GM18517 (cell line): ENCODE results near the gene TRUB1.
"Not testable (repeated sequence)": the region's sequence is repeated elsewhere in the genome, so short reads cannot be mapped to it uniquely, and the experiment has no call there.

Experiments
- ATAC-seq: cut with Tn5 transposase; IDR thresholded peaks from one replicate; pipeline ENCODE4 v1.9.1; 2021; ENCODE audit warnings: mild to moderate bottlenecking, moderate library complexity; ENCODE audit not compliant: unreplicated experiment

The TRUB1 gene

GRCh38 chr10:114937962-114938855 lies at the start of gene TRUB1:
TSS of gene TRUB1 (plus strand) at chr10:114938195. CDS start at chr10:114938254, 59 bp downstream.
- ATAC-seq, result peak; percentile 100

DNA sequence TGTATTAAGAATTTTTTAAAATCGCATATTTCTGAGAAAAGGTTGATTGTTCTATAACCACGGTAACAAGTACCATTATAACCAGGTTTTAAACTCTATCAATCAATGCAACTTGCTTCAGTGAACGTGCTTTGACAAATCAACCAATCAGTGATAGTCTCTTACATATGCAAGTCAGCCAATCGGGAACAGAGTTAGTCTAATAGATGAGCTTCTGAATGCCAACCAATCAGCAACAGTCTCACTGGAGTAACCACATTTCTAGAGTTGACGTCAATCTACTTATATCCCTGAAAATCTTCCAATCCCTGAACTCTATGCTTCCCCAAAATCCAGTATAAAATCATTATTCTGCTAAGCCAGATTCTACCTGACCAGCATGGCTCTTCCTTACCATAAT lies 44.7 kb upstream of the TRUB1 start:
- ATAC-seq, result no peak

DNA sequence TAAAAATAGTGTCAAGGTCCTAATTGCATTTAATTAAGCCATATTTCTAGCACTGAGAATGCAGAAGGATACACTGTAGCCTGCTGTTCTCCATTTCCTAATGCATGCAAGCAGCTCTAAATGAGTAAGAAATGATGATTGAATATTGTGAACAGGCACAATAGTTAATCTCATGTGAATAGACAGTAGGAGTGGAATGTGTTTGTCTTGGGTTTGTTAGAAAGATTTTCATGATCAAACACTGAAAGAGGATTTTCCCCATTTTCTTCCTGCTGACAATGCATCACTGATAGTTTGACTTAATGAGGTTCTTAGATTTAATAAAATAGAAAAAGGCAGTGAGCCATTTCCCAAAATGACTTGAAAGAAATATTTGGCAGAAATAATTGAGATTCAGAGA lies 43.1 kb upstream of the TRUB1 start:
- ATAC-seq, result no peak

DNA sequence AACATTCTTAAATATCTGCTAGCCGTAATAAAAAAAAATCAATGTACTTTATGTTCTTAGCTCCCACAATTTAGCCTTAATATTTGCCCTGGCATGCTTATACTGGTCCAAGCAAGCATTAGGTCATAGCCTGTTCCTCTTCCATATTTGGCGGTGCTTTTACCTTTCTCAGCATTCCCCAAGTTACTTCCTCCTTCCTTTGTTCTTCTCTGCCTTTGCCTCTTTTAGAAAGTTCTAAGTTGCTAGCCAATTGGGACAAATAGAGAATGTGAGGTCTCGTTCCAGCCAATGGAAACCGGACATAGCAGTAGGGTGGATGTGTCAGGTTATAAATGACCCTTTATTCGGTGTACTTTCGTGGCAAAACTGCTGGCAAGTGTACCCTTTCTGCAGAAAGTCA lies 41.0 kb upstream of the TRUB1 start:
- ATAC-seq, result not testable (repeated sequence)

DNA sequence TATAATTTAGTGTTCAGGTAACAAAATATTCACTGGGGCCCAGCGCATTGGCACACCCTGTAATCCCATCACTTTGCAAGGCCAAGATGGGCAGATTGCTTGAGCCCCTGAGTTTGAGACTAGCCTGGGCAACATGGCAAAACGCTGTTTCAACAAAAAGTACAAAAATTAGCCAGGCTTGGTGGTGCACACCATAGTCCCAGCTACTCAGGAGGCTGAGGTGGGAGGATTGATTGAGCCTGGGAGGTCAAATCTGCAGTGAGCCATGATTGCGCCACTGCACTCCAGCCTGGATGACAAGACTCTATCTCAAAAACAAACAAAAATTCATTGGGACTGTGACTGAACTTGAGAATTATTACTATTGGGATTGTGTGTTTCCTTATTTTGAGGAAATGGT lies 40.4 kb upstream of the TRUB1 start:
- ATAC-seq, result no peak

- no peak for ATAC-seq
These were observed 38.0 kb upstream of the TRUB1 start for GRCh38 chr10:114899982-114900381.

DNA sequence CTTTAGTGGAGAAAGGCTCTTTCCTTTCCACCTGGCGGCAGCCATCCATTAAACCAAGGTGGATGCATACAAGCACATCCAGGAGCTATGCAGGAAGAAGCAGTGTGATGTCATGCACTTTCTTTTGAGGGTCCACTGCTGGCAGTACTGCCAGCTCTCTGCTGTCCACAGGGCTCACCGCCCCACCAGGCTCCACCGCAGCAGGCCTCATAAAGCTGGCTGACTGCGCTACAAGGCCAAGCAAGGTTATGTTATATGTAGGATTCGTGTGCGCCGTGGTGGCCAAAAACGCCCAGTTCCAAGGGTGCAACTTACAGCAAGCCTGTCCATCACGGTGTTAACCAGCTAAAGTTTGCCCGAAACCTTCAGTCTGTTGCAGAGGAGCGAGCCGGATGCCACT lies 37.3 kb upstream of the TRUB1 start:
- ATAC-seq, result no peak

GRCh38 chr10:114902151-114902550 lies 35.8 kb upstream of the TRUB1 start:
- no peak for ATAC-seq

DNA sequence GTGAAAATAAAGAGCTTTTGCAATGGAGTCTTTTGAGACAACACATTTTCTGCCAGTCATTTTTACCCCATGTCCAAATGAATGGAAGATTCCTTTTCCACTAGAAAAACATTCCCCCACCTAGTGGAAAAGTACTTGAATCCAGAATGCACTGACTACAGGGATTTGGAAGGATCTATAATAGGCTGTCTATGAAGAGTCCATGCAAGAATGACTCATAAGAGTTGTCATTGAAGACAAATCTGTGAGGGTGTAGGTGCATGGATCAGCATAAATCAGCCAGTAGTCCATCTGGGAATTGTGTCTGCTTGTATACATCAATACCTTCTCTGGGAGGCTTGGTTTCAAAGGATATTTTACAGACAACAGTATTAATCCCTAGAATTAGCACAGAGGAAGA lies 32.5 kb upstream of the TRUB1 start:
- no peak for ATAC-seq

GRCh38 chr10:114906981-114907380 lies 31.0 kb upstream of the TRUB1 start:
- ATAC-seq, result no peak

- no peak for ATAC-seq
These were observed 29.1 kb upstream of the TRUB1 start for GRCh38 chr10:114908896-114909295.

- ATAC-seq, result no peak
These were observed 26.8 kb upstream of the TRUB1 start for GRCh38 chr10:114911052-114911711.

GRCh38 chr10:114911801-114912469 lies 26.1 kb upstream of the TRUB1 start:
- ATAC-seq, result no peak

DNA sequence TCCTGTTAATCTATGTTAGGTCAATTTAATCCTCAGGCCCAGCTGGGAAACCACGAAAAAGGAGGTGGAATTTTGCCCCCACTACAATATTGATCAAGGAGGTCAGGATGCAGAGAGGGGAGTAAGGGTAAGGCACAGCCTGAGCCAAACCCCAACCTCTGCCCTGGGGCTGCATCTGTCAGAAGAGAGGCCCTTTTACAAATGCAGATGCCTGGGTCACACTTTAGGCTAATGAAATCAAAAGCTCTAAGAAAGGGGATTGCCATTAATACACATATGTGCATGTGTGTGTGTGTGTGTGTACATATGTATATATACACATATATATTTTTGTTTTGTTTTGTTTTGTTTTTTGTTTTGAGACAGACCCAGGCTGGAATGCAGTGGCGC lies 25.5 kb upstream of the TRUB1 start:
- no peak for ATAC-seq

GRCh38 chr10:114914560-114914959 lies 23.4 kb upstream of the TRUB1 start:
- no peak for ATAC-seq

GRCh38 chr10:114915294-114915693 lies 22.7 kb upstream of the TRUB1 start:
- no peak for ATAC-seq

DNA sequence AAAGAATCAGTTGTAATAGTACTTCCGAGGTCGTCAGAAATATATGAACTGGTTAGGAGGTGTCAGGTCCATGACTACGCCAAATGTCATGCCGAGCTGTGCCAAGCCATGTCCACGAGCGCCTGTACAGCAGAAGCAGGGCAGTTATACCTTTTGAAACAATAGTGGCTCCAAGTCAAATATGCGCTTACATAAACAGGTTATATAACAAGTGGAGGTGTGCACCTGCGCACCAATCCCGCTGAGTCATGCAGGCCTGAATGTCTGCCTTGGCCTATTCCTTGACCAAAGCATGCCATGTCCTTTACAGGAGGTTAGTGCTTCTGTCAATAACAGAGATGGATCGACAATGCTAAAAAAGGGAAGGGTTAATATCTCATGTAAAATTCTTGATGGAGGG lies 21.3 kb upstream of the TRUB1 start:
- no peak for ATAC-seq

- no peak for ATAC-seq
These were observed 20.5 kb upstream of the TRUB1 start for GRCh38 chr10:114917459-114917858.

DNA sequence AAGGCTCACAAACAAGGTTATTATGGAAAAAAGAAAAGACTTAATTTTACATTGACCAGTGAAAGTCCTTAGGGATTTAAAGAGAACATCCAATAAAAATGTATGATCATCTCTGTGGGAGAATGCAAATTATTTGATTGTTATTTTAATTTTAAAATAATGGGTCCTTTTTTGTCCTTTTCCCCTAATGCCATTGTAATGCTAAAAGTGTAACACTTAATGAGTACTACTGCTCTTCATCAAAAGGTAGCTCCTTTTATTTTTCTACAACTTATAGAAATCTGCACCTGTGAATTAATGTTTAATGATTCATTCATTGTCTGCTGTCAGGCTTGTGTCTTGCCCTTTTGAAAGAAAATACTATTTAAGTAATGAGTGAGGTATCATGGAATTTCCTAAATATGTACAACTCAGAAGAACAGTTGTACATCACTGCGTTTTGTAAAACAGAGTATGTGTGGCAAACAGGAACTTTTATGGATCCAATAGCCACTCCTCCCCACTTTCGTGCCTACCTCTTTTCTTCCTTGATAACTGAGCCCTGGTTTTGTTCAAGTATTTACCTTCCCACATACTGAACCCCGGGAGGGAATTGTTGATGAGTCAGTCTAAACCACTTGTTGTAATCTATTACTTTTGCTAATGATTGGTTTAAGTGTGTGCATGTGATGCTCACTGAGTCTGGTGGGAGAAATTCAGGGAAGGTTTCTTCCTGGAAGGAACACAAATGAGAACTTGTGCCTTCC lies 19.9 kb upstream of the TRUB1 start:
- ATAC-seq, result no peak

- no peak for ATAC-seq
These were observed 17.5 kb upstream of the TRUB1 start for GRCh38 chr10:114920459-114920858.

GRCh38 chr10:114922003-114922402 lies 16.0 kb upstream of the TRUB1 start:
- no peak for ATAC-seq
